GM12878 (cell line): Measurements from ENCODE around the gene PIP5K1A. TPM values are rescaled to one million over a fixed set of nuclear protein-coding genes. Genes with fewer than 3 reads are reported as not detected.

ENCODE experiments used
- EP300 ChIP-seq, 2 experiments: fragments of 150-350 bp in 1 of 2; IDR thresholded peaks; 2 replicates each; pipeline ENCODE4 v1.6.1; 2011 to 2012; ENCODE audit warnings: low read depth in 2 of 2, low read length in 2 of 2, borderline replicate concordance in 1 of 2, improper control_type of control experiment in 1 of 2, inconsistent platforms in 1 of 2; ENCODE audit not compliant: control insufficient read depth in 1 of 2
- NR2C2 ChIP-seq: IDR thresholded peaks from 2 replicates; pipeline ENCODE4 v1.6.1; 2011; ENCODE audit warnings: borderline replicate concordance, low read depth; ENCODE audit not compliant: control insufficient read depth, insufficient read length
- POLR2AphosphoS2 ChIP-seq: IDR thresholded peaks from 2 replicates; pipeline ENCODE4 v1.6.1; 2011; ENCODE audit warnings: low read depth, mild to moderate bottlenecking, low read length, improper control_type of control experiment, moderate library complexity
- RCOR1 ChIP-seq: conservative IDR thresholded peaks from 2 replicates; pipeline ENCODE4 v1.6.1; 2012; ENCODE audit warnings: low read depth, low read length, improper control_type of control experiment
- SMC3 ChIP-seq: IDR thresholded peaks from 2 replicates; pipeline ENCODE4 v1.6.1; 2011; ENCODE audit warnings: low read length, improper control_type of control experiment, borderline replicate concordance
- ZBTB11 ChIP-seq: fragments of 450-650 bp; formaldehyde crosslinking; IDR thresholded peaks from 2 replicates; pipeline ENCODE4 v1.5.0; 2022; ENCODE audit warnings: mild to moderate bottlenecking, missing genetic modification characterization
- ZBTB4 ChIP-seq: fragments of 450-650 bp; formaldehyde crosslinking; IDR thresholded peaks from 2 replicates; pipeline ENCODE4 v1.4.0; 2022; ENCODE audit warnings: mild to moderate bottlenecking, moderate library complexity
- ZNF217 ChIP-seq: fragments of 450-650 bp; IDR thresholded peaks from 2 replicates; pipeline ENCODE4 v1.6.1; 2017; ENCODE audit warnings: antibody characterized with exemption, mild to moderate bottlenecking
- ZNF622 ChIP-seq: fragments of 450-650 bp; IDR thresholded peaks from 2 replicates; pipeline ENCODE4 v1.6.1; 2017; ENCODE audit warnings: mild to moderate bottlenecking, inconsistent platforms
- polyA plus RNA-seq, 11 experiments: library from polyadenylated mRNA; depleted of rRNA in 4 of 11; unstranded in 6 of 11; stranded (reverse) in 5 of 11; fragments of >200 nt; fragmentation: Nextera tagmentation in 4 of 11; fragmentation: Illumina TruSeq in 1 of 11; extraction: Ambion mirVana in 4 of 11; extraction: Trizol in 1 of 11; gene quantifications; 1 replicate in 1 of 11; 2 replicates in 10 of 11; pipeline versions ENCODE4 v1.2.1 to v1.2.3, GENCODE V29; 2011 to 2016; ENCODE audit warnings: inconsistent platforms in 2 of 11, missing spikeins in 2 of 11, low read depth in 1 of 11
- total RNA-seq, 4 experiments: library from RNA; depleted of rRNA in 3 of 4; stranded (reverse); fragments of >200 nt in 3 of 4; fragmentation: Illumina TruSeq in 1 of 4; extraction: Trizol in 1 of 4; gene quantifications; 2 replicates each; pipeline versions ENCODE4 v1.2.1 to v1.2.3, GENCODE V29; 2013 to 2021
- TF ChIP-seq, protein P1 (sequence below): fragments of 450-650 bp; IDR thresholded peaks from 2 replicates; pipeline ENCODE4 v1.6.1; 2018; ENCODE audit warnings: mild to moderate bottlenecking, low read depth, moderate library complexity; ENCODE audit not compliant: partially characterized antibody

Gene PIP5K1A
- total and polyA plus RNA-seq, 10 of the 15 experiments (the other 5 are each of a cell fraction or from before 2014, with no cell fraction given), result 4.5 to 114 (median 51.5) TPM

DNA sequence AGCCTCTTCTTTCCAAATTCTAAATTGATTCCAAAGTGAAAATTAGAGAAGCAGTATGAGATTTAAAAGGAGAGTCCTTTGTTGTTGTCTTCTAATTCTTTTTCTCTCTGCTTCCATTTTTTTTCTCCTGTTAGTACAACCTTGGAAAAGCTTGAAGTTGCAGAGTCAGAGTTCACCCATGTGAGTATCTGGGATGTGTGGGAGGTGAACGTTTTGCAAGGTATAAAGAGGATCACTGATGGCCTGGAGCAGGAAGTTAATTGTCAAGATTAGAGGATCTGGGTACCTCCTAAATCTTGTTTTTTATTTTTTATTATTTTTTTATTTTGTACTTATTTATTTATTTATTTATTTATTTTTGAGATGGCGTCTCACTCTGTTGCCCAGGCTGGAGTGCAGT is 48.4 kb downstream of the PIP5K1A start (continued):
- no peak for TF ChIP-seq ZBTB11 (CRISPR knock-in tag)
- TF ChIP-seq ZBTB4, result no peak
- no peak for TF ChIP-seq EP300 (IDR thresholded peaks at IDR 0.05; ENCODE audit: borderline replicate concordance in 1 of 2, control insufficient read depth in 1 of 2, low read depth in 2 of 2, low read length in 2 of 2)
- TF ChIP-seq RCOR1, result no peak
- TF ChIP-seq POLR2AphosphoS2, result no peak
- TF ChIP-seq ZNF217, result no peak
- TF ChIP-seq SMC3, result no peak
- no peak for TF ChIP-seq ZNF622
- TF ChIP-seq NR2C2, result no peak
- TF ChIP-seq, protein P1, sequence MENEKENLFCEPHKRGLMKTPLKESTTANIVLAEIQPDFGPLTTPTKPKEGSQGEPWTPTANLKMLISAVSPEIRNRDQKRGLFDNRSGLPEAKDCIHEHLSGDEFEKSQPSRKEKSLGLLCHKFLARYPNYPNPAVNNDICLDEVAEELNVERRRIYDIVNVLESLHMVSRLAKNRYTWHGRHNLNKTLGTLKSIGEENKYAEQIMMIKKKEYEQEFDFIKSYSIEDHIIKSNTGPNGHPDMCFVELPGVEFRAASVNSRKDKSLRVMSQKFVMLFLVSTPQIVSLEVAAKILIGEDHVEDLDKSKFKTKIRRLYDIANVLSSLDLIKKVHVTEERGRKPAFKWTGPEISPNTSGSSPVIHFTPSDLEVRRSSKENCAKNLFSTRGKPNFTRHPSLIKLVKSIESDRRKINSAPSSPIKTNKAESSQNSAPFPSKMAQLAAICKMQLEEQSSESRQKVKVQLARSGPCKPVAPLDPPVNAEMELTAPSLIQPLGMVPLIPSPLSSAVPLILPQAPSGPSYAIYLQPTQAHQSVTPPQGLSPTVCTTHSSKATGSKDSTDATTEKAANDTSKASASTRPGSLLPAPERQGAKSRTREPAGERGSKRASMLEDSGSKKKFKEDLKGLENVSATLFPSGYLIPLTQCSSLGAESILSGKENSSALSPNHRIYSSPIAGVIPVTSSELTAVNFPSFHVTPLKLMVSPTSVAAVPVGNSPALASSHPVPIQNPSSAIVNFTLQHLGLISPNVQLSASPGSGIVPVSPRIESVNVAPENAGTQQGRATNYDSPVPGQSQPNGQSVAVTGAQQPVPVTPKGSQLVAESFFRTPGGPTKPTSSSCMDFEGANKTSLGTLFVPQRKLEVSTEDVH, result no peak
